MM.1S (cell line): ENCODE results near the gene ATG10.

Source experiments
- CTCF ChIP-seq: fragments of 300-600 bp; sonication (generic); IDR thresholded peaks from 2 replicates; pipeline ENCODE4 v1.5.1; 2016; ENCODE audit warnings: antibody characterized with exemption, low read length, mixed read lengths
- EZH2 ChIP-seq: fragments of 300-600 bp; sonication (generic); optimal IDR thresholded peaks from 2 replicates; pipeline ENCODE3; 2017; ENCODE audit warnings: low read depth, mild to moderate bottlenecking, antibody characterized with exemption, low read length, mixed read lengths

- no peak for TF ChIP-seq CTCF
- no peak for TF ChIP-seq EZH2
These were observed 8.9 kb downstream of the ATG10 start for GRCh38 chr5:81980598-81981260.
